GM19351 (cell line): ENCODE data around the gene MRPL45.

ENCODE experiments used
- ATAC-seq: cut with Tn5 transposase; IDR thresholded peaks from one replicate; pipeline ENCODE4 v1.9.1; 2021; ENCODE audit warnings: mild to moderate bottlenecking, moderate library complexity; ENCODE audit not compliant: unreplicated experiment

The MRPL45 gene

DNA sequence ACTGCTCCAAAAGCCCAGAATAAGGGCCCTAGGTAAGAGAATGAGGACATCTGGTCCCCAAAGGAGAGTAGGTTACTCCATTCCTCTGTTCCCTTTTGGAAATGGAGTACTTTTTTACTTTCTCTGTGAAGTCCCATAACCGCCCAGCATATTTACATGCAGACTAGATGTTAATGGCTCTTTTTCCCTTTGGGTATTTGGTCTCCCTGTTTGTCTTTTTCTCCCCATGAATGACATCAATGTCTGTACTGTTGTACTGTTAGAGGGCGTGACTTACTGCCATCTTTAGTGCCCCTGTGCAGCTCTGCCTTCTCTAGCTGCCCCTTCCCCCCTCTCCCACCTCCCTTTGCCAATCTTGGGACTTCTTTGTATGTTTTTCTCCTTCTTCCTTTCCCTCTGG is 27.8 kb downstream of the MRPL45 start:
- no peak for ATAC-seq

DNA sequence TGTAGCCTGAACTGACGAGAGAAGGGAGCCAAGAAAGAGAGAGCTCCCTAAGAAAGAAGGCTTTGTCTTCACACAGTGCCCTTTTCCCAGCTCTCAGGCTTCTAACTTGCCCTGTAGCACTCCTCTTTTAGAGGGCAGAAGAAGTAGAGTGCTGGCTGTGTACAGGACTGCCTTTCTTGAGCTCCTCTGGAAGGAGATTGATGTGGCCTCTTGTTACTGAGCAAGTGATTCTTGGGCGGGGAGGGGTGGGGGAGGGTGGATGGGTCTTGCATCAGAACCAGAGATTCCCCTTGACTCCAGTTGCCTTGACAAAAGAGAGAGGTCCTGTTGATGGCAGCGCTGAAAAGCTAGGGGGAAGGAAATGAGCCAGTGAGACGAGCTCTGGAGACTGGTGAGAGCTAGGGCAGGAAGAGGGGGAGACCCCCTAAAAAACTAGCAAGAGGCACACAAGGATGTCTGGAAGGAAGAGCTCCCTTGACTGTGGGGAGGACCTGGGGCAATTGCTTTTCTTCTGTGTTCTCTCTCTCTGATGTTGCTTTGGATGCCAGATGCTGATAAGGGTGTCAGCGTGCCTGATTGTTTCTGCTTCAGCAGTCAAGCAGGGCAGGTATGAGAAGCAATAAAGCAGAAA is 28.4 kb downstream of the MRPL45 start:
- ATAC-seq = no peak

DNA sequence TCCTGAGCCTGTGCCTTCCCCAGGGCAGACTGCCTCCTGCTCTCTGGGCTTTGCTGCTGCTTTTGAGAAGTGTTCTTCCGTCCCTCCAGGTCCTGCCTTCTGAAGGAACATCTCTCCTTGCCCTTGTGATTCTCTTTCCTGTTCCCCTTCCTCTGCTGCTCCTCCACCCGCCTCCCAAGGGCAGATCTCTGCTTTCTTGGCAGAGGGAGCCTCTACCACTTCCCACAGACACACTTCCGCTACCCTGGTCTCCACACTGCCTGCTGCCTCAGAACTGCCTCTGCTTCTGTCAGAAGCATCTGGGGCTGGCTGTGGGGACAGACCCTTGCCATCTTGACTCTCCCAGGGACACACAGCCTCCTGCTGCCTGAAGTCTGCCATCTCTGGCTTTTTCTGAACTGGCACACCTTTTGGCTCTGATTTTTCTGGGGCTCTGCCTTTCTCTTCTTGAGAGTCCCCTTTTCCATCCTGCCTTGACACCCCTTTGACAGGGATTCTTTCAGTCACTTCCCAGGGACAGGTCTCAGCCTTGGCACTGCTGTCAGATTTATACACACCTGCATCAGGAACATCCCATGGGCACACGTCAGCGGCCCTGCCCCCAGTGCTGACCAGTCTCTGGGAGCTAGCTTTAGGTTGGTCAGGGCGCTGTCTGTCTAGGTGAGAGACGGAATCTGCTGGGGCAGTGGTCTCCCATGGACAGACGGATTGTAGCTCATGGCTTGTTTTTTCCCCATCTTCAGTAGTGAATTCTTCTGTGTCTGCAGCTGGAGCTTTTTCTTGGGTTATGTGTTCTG is 30.2 kb downstream of the MRPL45 start:
- no peak for ATAC-seq

DNA sequence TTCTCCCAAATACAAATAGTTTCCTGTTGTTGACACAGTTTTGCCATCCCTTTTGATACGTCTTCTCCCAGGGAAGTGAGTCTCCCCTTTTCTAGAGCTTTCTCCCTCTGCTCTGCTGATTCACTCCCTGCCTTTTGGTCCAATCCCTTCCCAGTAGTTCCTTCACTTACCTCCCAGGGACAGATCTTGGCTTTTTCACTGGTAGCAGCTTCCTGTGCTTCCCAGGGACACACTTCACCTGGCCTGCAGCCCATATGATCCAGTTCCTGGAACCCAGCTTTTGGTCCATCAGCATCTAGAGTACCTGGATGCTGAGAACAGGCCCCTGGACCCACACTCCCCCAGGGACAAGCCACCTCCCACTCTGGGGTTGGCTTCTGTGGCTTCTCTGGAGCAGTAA is 31.0 kb downstream of the MRPL45 start:
- no peak for ATAC-seq

DNA sequence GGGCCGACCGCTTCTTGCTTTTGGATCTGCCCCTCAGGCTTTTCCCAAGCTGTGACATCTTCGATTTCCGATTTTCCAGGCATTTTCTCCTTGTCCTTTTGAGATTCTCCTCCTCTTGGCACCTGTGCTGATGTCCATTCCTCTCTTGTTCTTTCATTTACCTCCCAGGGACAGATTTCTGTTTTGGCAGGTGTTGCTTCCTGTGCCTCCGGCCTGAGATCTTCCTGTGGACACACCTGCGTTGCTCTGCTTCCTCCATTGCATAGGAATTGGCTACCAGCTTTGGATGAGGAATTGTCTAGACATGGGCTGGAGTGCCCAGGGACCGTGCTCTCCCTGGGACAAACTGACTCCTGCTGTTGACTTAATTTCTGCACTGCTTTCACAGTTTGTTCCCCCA is 31.7 kb downstream of the MRPL45 start:
- ATAC-seq = no peak

DNA sequence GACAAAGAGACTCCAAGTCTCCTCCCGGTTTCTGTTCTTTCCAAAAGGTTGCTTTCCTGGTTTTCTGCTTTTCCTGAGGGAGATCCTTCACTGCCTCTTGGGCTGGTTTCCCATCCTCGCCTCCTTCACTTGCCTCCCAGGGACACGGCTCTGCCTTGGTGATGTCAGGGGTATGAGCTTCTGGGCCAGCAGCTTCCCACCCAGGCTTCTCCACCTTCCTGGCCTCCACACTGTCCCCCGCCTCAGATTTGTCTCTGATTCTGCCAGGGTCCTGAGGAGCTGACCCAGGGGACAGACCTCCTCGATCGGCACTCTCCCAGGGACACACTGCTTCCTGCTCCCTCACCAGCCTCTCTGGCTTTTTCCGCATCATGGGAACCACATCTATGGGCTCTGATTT is 32.3 kb downstream of the MRPL45 start:
- no peak for ATAC-seq

DNA sequence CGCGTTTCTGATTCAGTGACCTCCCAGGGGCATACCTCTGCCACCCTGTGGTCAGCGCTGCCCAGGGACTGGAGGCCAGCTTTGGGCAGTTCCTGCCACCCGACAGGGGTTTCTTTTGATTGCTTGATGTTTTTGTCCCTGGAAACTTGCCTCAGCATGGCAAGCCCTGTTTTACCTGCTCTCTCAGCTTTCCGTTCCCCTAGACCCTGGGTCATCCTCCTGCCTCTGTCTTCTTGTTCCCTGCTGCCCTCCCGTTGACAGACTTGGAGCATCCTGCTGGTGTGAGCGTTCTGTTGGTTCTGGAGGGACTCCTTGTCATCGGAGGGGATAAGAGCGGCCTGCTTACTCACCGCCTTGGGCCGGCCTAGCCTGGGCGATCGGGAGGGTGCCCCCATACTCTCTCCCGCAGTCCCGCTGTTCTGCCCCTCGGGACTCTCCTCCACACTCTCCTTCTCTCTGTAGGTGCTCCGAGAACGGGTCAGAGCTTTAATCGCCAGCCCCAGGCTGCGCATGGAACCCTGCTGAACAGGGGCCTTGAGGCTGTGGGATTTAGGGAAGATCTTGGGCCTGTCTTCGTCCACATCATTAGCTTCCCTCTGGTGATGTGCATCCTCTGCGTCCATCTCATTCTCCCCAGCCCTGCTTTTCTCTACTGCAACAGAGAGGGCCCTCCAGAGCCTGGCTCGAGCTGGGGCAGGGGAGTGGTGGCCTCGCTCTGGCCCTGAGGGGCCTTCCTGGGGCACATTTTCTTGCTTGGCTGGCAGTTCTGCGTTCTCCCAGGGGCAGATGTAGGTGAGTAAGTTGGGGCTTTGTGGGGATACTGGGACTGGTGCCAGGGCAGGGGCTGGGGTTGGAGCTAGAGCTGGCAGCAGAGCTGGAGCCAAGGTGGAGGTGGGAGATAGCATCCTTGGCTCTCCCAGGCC is 33.1 kb downstream of the MRPL45 start:
- no peak for ATAC-seq

DNA sequence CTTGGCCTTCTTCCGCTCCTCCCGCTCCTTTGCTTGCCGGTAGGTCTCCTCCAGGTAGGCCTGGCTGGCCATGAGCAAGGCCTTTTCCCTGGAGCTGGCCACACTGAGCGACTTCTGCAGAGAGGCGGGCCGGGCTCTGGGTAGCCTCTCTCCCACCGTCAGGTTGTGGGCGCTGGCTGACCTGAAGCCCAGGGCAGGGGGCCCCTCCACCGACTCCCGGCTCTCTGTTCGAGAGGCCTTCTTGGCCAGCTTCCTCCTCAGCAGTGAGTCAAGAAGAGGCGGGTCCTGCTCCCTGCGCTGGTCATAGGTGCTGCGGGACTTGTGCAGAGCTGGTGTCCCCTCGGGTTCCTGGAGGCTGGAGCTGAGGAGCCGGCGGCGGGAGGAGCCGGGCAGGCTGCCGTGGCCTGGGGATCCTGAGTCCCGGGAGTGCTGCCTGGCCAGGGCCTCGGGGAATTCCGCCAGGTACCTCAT is 34.0 kb downstream of the MRPL45 start:
- ATAC-seq = no peak

DNA sequence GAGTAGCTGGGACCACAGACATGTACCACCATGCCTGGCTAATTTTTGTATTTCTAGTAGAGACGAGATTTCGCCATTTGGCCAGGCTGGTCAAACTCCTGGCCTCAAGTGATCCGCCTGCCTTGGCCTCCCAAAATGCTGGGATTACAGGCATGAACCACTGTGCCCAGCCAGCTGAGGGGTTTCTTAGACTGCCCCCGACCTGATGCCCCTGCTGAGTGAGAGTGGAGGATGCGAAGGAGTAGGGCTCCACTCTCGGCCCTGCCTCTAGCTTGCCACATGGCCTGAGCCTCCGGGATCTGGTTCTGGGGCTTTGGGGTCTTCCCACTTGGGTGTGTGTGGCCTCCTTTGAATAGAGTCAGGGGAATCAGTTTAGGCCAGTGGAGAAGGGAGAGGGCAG is 35.8 kb downstream of the MRPL45 start:
- no peak for ATAC-seq

DNA sequence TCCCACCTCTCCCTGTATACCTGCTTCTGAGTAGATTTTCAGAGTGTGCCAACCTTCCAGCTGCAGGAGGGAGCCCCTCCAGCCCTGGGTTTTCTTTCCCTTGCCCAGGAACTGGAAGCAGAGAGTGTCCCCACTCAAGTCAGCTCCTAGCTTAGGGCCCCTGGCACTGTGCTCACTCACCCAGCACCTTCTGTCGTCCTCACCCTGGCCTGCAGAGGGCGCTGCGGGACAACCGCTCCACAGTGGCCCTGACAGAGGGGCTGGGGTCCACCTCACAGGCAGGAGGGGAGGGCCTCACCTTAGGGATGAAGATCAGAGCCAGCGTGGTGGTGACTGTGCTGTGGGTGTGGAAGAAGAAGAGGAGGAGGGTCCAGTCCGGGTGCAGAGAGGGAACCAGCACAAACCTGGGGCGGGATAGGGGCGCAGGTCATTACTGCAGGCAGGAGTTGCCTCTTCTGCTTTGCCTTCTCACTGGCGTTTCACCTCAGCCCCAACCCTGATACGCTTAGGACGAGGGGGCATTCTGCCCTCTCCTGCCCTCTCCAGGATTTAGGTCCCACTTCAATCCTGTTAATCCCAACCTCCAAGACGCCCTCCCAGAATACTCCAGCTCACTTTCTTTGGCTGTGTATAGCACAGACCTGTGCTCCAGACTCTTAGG is 36.8 kb downstream of the MRPL45 start:
- ATAC-seq = no peak

DNA sequence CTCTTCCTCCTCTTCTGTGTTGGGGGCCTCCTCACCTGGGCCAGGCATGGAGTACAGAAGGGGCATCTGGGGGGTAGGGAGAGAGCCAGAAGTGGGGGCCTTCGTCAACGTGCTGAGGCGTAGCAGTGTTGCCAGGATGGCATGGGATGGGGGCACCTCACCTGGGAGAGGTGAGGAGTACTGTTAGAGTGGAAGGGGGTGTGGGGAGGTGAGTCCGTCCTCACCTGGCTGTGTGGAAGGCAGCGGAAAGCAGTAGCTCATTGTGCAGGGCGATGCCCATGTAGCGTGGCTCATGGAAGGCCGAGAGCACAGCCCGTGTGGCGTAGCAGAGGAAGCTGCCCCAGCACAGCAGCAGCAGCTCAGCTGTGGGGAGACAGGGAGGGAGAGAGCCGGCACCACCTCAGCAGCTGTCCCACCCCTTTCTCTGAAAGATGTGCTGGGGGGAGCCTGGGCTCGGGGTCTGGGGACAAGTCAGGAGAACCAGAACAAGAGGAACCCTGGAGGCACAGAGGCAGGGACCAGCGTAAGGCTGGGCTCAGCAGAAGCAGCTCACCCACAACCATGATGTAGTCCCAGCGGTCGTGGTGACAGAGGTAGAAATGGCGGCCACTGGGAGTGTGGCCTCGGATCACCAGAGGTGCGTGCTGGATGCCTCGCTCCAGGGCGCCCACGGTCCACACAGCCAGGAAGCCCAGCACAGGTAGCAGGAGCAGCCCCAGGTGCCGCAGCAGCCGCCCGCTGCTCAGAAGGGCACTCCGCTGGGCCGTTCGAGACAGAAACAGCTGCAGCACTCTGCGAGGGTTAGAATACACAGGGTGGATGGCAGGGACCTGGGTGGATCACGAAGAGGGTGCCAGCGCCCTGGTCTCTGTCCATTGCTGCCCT is 37.8 kb downstream of the MRPL45 start:
- ATAC-seq = no peak

DNA sequence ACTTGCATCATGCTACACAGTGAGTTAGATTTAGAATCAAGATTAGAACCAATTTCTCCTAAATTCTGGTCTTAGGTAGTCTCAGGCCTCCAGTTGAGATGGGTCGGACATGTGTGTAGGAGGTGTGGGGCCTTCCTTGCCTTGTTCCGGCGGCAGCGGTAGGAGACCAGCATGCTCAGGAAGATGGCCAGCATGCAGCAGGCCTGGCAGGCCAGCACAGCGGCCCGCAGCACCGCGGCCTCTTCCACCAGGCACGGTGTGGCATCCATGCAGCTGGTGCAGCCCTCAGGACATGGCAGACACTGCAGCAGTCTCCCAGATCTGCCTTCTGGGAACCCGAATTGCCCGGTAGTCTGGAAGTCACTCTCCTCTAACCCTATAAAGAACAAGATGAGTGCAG is 39.9 kb downstream of the MRPL45 start:
- no peak for ATAC-seq

DNA sequence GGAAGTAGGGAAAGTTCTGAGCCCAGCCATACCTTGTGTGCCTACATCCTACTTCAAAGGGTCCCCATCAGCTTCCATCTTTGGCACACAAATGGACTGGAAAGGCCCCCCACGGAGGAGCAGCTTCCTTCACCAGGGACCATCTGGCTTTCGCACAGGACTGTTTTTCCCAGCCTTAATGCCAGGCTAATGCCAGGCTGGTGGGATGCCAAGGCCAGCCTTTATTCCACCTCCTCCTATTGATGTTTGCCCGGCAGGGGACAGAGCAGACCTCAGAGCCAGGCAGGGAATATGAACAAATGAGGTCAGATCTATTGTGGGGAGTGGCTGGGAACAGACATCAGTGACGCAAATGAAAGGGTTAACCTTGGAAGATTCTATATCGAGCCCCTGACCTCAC is 41.1 kb downstream of the MRPL45 start:
- ATAC-seq = no peak

DNA sequence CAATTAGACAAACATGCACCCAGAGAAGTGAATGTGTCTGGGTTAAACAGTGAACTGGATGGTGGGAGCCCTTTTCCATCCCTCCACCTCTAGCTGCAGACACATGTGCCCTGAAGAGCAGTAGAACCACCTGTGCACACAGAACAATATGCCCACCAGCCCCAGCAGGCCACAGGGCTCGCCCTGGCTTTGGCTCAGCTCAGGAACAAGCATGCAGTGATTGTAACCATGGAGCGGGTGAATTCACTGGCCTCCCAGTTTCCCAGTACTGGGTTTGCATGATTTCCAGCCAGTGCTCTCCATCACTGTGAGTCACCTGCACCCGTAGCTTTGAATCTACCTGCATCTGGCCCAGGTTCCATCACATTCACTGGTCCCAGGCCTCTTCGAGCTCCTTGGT is 41.6 kb downstream of the MRPL45 start:
- no peak for ATAC-seq

DNA sequence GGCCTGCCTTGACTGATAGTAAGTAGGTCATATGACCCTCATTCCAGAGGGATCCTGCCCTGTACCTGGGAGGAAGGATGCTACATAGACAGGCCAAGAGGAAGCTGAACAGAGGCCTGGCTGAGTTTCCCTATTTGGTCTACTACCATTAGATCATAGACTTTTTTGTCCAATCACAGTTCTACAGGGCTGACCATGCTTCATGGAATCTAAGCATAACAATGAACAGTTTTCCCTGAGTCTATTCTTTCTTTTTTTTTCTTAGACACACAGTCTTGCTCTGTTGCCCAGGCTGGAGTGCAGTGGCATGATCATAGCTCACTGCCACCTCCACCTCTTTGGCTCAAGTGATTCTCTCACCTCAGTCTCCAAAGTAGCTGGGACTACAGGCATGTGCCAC is 42.9 kb downstream of the MRPL45 start:
- no peak for ATAC-seq

DNA sequence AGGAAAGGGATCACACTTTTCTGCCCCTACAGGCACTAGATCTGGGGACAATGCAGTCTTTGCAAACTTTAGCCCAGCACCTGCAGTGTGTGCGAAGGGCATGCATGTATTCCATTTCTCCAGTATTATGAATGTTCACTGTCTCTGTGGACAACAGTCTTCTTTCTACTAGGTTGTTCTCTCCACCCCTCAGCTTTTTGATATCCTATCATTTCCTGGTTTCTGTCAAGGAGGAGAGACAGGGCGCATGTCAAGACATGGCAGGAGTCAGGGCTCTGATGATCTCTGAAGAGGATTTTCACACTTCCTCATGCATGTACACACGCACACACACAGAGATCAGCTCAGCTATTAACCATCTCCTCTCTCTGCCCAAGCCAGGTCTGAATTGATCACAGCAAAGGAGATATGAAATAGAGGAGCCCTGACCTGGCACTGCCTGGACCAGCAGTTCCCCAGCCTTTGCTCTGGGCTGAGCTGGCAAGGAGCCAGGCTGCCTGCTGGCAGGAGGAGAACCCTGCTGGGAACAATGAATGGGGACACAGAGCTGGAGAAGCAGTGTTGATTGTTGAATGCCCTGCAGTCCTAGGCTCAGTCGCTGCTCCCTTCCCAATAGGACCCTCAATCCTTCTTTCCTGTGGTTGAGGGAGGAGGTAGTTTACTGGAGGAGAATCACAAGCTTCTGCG is 44.2 kb downstream of the MRPL45 start:
- ATAC-seq = no peak

DNA sequence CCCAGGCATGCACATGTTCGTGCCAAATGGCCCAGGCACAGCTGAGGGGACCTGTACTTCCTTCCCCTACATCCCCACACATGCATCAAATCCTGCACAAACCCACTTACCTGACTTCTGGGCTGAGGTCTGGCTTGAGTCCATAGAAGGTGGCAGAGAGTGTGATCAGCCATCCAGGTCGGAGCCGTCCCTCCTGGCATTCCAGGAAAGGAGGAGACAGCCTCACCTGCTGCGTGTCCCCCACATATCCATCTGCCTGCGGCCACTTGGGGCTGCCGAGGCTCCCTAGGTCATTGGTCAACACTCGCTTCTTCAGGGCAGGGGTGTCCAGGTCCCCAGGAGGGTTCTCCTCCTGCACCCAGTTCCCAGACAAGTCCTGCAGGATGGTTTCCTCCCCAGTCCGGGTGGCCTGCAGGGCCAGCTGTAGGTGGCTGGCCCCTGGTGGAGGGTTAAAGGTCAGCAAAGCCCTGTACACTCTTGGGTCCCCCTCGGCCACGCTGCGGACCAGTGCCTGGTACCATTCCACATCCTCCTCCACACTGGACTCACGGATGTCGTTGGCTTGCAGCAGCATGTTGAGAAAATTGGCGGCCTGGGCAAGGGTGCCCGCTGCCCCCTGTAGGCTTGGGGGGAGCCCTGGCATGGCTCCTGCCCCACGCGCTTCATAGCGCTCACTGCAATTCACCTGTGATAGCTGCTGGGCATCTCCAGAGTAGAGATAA is 46.1 kb downstream of the MRPL45 start:
- no peak for ATAC-seq

DNA sequence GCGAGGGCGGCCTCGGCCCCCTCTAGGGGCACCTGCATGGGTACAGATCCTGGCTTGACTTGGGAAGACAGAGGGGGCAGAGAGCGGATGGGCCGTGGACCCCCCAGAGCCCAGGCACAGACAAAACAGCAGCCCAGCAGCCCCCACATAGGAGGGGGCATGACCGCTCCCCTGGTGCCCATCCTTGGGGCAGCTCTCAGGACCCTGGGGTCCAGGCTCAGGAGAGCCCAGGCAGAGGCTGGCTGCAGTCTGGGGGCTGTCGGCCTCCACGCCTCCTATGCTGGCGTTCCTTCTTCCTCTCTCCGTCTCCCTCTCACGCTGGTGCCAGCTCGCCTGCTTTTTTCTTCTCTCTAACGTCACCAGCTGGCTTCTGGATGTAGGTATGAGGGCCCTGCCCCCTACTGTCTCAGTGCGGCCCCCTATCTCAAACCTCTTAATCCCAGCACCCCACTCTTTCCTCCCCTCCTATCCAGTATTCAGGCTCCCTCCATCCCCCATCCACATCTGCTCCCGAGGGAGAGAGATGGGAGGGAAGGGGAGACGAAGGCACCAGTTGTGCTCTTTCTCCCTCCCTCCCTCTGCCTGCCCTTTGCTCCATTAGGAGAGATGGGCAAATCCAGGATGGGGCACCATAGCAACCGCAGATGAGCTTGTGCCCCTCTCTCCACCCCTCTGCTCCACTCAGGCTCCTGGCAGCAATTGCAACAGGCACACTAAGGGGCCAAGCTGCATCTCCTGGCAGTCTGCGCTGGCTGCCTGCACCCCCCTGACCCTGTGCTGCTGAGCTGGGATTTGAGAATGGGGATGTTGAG is 46.8 kb downstream of the MRPL45 start, which contains the start of gene GPR179:
TSS of gene GPR179 (minus strand) at position 349 of the 812 bp plus-strand sequence. CDS start at position 182, 167 bp downstream.
- ATAC-seq = no peak
